Bronchial epithelial cell (primary cell): ENCODE measurements around the gene AGTPBP1. TPM values are rescaled to one million over a fixed set of nuclear protein-coding genes. Genes with fewer than 3 reads are reported as not detected.

Experiments
- DNase-seq: peaks from one replicate; pipeline ENCODE4 v3.0.0-alpha.2; 2010; ENCODE audit warnings: low read depth
- FAIRE-seq: peaks from 2 replicates; lab custom pipeline; 2011; peaks lifted over from hg19 to GRCh38; lab: Jason Lieb, UNC
- H3K27me3 ChIP-seq: 2 replicates; pipeline ENCODE4 v1.5.1; 2011; ENCODE audit warnings: low read length; ENCODE audit not compliant: control insufficient read depth, insufficient read depth
- H3K36me3 ChIP-seq: 2 replicates; pipeline ENCODE4 v1.5.1; 2011; ENCODE audit warnings: low read length; ENCODE audit not compliant: control insufficient read depth, insufficient read depth
- H3K4me3 ChIP-seq: 2 replicates; pipeline ENCODE4 v1.5.1; 2011; ENCODE audit warnings: mild to moderate bottlenecking, low read depth, low read length, control low read depth
- CTCF ChIP-seq: IDR thresholded peaks from 2 replicates; pipeline ENCODE4 v1.5.1; 2011; ENCODE audit warnings: mild to moderate bottlenecking, moderate library complexity, low read length, control low read depth, inconsistent platforms; ENCODE audit not compliant: insufficient read depth, severe bottlenecking
- total RNA-seq: library from RNA; depleted of rRNA; stranded (reverse); fragments of >200 nt; gene quantifications from 2 replicates; pipeline ENCODE4 v1.2.1, GENCODE V29; 2014

Gene AGTPBP1
- total RNA-seq, 1 donor from 2014 or later, result 24.2 TPM

DNA sequence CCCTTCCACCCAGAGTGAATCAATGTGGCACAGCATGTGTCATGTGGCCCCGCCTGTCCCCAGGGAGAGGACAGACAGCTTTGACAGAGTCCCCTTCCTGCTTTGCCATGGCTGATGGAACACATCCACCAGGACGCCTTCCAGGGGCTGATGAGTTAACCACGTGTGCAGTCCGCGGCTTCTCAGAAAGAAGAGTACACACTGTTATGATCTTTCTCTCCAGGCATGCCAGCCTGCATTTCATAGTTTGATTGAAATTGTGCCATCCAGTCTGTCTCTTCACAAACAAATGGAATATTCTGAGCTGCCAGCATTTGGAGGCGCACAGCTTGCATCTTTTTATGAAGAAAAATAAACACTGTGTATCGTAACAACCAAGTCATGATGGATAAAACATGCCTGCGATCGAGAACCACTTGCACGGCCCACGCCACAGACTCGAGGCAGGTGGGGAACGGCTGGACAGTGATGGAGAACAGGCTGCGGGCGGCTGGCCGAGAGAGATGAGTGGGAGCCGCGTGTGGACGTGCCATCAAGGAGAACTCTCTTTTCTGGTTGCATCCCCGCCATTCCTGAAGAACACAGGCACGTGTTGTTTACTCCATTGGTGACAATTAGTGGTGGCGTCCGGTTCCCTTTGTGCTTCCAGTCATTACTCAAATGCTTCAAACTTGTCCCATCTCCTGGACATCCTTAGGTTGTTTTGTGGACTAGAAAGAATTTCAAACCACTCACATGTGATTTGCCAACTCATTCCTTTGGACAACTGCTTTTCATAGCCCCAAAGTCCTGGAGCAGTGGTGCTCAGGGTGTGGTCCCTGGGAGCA, 220.2 kb downstream of the AGTPBP1 start:
- Histone ChIP-seq H3K27me3 (peaks cover 6% of the 10 kb centered on the region), H3K36me3 (no peaks in the 10 kb centered on the region), H3K4me3 (no peak overlapping the region)
- no peak for TF ChIP-seq CTCF
- DNase-seq, result no peak
- FAIRE-seq, result no peak

GRCh38 chr9:85516976-85517637, 224.6 kb downstream of the AGTPBP1 start:
- Histone ChIP-seq H3K27me3 (peaks cover 2% of the 10 kb centered on the region), H3K4me3 (no peak overlapping the region), H3K36me3 (no peaks in the 10 kb centered on the region)
- FAIRE-seq (peak; percentile 50), DNase-seq (peak; percentile 79)
- TF ChIP-seq CTCF, result no peak

- Histone ChIP-seq H3K27me3 (no peaks in the 10 kb centered on the region), H3K4me3 (no peak overlapping the region), H3K36me3 (no peaks in the 10 kb centered on the region)
- DNase-seq (no peak), FAIRE-seq (no peak)
- no peak for TF ChIP-seq CTCF
Measured at GRCh38 chr9:85516455-85516854, 225.3 kb downstream of the AGTPBP1 start.

- Histone ChIP-seq H3K4me3 (no peak overlapping the region), H3K36me3 (no peaks in the 10 kb centered on the region), H3K27me3 (peaks cover 2% of the 10 kb centered on the region)
- DNase-seq (peak; percentile 84), FAIRE-seq (no peak)
- no peak for TF ChIP-seq CTCF
Measured at GRCh38 chr9:85515021-85515420, 226.7 kb downstream of the AGTPBP1 start.

DNA sequence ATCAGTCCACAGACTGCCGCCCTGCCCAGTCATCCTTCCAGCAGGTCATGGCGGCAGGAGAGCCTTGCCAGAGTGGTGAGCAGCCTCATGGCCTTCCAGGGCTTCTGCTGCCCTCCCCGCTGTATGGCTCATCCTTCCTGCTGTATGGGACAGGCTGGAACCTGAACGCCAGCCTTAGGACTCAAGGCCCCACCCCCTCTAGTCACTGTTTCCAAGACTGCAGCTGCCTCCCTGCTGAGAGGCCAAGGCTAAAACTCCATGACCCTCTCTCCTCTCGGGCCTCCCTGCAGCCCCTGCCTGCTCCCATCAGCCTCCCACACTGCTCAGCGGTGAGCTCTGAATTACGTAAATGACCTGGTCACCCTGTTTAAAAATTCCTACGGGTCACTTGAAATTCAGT, 227.5 kb downstream of the AGTPBP1 start:
- no peak for FAIRE-seq
- peaks cover 2% of the 10 kb centered on the region for H3K27me3 ChIP-seq
- DNase-seq, result peak; percentile 88
- TF ChIP-seq CTCF, result no peak
- H3K36me3 ChIP-seq, result no peaks in the 10 kb centered on the region
- H3K4me3 ChIP-seq, result no peak overlapping the region
